ENCODE measurements around the gene MCHR1.

DNA sequence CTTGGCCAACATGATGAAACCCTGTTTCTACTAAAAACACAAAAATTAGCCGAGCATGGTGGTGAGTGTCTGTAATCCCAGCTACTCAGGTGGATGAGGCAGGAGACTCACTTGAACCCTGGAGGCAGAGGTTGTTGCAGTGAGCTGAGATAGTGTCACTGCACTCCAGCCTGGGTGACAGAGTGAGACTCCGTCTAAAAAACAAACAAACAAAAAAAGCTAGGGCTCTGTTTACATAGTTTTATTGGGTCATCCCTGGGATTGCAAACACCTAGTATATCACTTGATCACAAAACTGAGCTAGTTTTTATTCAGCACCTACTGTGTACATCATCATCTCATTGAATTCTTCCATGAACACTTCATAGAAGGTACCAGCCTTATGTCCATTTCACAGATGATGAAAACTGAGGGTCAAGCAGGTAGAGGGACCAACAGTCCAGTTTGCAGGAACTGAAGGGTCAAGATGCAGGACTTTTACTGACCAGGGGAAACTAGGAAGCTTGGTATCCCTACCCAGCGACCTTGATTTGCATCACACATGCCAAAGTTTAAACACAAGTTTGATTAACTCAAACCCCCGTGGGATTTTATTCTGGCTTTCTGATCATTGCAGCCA, 33.6 kb upstream of the MCHR1 start:
- TF ChIP-seq CTCF (IDR thresholded peaks at IDR 0.05), result no peak
- no peak for TF ChIP-seq POLR2A (IDR thresholded peaks at IDR 0.05)

All from Peyer's patch (tissue), 4 donors.